Activated CD4-positive, alpha-beta memory T cell treated with anti-CD3 and anti-CD28 coated beads, Interleukin-2, amount 10 ng/mL, durations not matched to agents 7 days and 5 days (primary cell): ENCODE measurements around the gene AKAP13. TPM values are rescaled to one million over a fixed set of nuclear protein-coding genes. Genes with fewer than 3 reads are reported as not detected.

Experiments used
- CTCF ChIA-PET: fragments of 350-600 bp; sonication (Branson Sonifier 250); formaldehyde crosslinking; loops from one replicate; lab custom pipeline; 2021; ENCODE audit warnings: antibody characterized with exemption, inconsistent platforms; lab: Charles Lee
- POLR2A ChIA-PET: fragments of 350-600 bp; sonication (Branson Sonifier 250); formaldehyde crosslinking; loops from one replicate; lab custom pipeline; 2021; ENCODE audit warnings: antibody characterized with exemption; lab: Charles Lee
- DNase-seq: peaks from one replicate; pipeline ENCODE4 v3.0.0-alpha.2; 2020
- H3K27ac Mint-ChIP-seq: one replicate; pipeline ENCODE4 v1.8.0; 2021; ENCODE audit warnings: mild to moderate bottlenecking, mixed read lengths
- H3K27me3 Mint-ChIP-seq: one replicate; pipeline ENCODE4 v1.8.0; 2021; ENCODE audit warnings: mixed read lengths
- H3K36me3 Mint-ChIP-seq: one replicate; pipeline ENCODE4 v1.8.0; 2021; ENCODE audit warnings: low read depth, mixed read lengths
- H3K4me1 Mint-ChIP-seq: one replicate; pipeline ENCODE4 v1.8.0; 2021; ENCODE audit warnings: mixed read lengths
- H3K4me3 Mint-ChIP-seq: one replicate; pipeline ENCODE4 v1.8.0; 2021; ENCODE audit warnings: mild to moderate bottlenecking, mixed read lengths
- H3K9me3 Mint-ChIP-seq: one replicate; pipeline ENCODE4 v1.8.0; 2021; ENCODE audit warnings: mixed read lengths
- total RNA-seq, 2 experiments: library from RNA; stranded (reverse); gene quantifications; one replicate each; pipeline ENCODE4 v1.2.3, GENCODE V29; 2021

AKAP13 gene
- total RNA-seq, 2 experiments from 2014 or later, result 153 to 170 TPM

DNA sequence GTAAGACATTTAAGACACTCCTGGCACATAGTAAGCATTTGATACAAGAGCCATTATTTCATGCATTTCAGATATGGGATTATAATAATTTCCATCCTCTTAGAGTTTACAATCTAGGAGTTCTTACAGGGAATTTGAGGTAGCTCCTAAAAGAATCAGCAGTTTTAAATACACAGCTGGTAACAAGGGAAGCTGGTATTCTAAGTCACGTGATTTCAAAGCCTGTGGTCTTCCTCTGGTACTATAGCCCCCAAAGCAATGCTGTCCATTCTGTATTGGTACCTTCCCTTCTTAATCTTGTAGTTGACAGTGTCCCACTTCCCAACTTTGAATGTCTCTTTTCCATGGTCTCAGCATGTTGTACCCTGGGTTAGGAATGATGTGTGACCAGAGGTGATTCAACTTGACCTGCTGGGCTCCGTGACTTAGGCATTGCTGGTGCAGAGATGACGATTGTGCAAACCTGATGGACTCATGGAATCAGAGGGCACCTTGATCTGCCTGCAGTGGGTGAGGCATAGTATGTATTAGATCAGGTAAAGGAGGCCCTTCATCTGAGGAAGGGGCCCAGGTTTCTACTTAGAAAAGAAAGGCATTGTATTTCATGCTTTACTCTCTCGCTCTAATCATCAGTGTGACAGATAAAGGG, 122.9 kb downstream of the AKAP13 start:
- no peaks in the 10 kb centered on the region for H3K36me3 Mint-ChIP-seq
- H3K4me3 Mint-ChIP-seq, result no peak overlapping the region
- H3K4me1 Mint-ChIP-seq, result peaks cover 57% of the 10 kb centered on the region
- no peaks in the 10 kb centered on the region for H3K9me3 Mint-ChIP-seq
- POLR2A ChIA-PET, result interaction anchor here (1.2 kb wide), 1 partner anchor 15 kb away, joined by 3 read pairs; no protein-coding TSS in a partner anchor
- H3K27me3 Mint-ChIP-seq, result no peaks in the 10 kb centered on the region
- no peak for DNase-seq
- no peak overlapping the region for H3K27ac Mint-ChIP-seq
- CTCF ChIA-PET, result interaction anchor here (0.7 to 4.6 kb wide), 6 partner anchors 14 to 207 kb away, joined by 3 to 28 read pairs (median 7); no protein-coding TSS in a partner anchor

DNA sequence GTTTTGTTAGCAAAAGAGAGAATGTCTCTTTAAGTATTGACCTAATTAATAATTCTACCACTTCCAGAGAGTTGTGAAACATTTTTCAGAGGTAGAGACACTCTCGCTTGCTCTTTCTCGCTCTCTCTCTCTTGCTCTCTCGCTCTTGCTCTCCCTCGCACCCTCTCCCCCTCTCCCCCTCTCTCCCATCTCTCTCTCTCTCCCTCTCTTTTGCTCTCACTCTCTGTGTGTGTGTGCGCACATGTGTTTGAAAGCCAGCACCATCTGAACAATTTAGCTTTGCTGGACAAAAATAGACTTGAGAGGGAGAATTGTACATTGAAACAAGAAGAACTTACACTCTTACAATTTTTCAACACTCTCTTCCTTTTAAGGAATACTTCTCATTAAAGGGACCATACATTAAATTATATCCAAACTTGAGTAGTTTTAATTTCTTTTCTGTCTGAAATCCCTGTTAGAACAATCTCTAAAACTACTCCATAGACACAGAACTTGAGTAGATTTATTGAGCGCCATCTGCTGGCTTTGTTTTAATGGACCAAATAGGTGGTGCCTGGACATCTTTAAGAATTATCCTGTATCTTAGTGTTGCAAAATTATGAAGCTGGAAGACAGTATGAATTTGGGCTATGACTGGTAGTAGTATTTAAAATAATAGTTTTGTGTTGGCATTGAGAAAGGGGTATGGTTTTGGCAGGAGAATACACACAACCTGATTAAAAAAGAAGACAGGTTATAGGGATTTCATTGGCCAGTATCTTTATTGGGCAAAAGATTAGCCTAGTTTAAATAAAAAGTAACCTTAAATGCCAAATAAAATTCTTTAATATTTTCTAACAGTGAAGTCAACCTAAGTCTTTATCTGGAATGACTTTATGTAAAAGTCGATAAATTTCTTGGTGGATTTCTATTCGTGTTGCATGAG, 124.6 kb downstream of the AKAP13 start:
- no peaks in the 10 kb centered on the region for H3K9me3 Mint-ChIP-seq
- H3K27ac Mint-ChIP-seq, result no peak overlapping the region
- peak; percentile 39 for DNase-seq
- ChIA-PET CTCF (interaction anchor here (0.7 to 4.6 kb wide), 18 partner anchors 12 to 210 kb away, joined by 3 to 28 read pairs (median 4); no protein-coding TSS in a partner anchor), POLR2A (no interaction called here)
- no peak overlapping the region for H3K4me3 Mint-ChIP-seq
- peaks cover 42% of the 10 kb centered on the region for H3K4me1 Mint-ChIP-seq
- peaks cover 5% of the 10 kb centered on the region for H3K36me3 Mint-ChIP-seq
- no peaks in the 10 kb centered on the region for H3K27me3 Mint-ChIP-seq

DNA sequence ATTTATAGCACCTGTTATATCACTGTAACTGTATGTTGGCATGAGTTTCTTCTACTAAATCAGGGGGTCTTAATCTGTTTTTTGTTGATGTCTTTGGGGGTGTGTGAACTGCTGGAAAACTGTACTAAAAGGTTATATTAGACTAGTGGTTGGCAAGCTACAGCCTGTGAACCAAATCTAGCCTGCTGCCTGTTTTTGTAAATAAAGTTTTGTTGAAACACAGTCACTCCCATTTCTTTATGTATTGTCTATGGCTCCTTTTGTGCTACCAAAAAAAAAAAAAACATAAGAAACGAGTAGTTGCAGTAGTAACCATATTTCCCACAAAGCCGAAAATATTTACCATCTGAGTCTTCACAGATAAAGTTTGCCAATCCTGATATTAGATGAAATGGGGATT, 126.7 kb downstream of the AKAP13 start:
- no peak for DNase-seq
- Mint-ChIP-seq H3K36me3 (peaks cover 6% of the 10 kb centered on the region), H3K27ac (no peak overlapping the region), H3K9me3 (no peaks in the 10 kb centered on the region), H3K4me1 (peaks cover 22% of the 10 kb centered on the region), H3K27me3 (no peaks in the 10 kb centered on the region), H3K4me3 (no peak overlapping the region)
- ChIA-PET CTCF (interaction anchor here (0.7 to 4.6 kb wide), 3 partner anchors 18 to 357 kb away, joined by 3 to 28 read pairs (median 4); no protein-coding TSS in a partner anchor), POLR2A (no interaction called here)

DNA sequence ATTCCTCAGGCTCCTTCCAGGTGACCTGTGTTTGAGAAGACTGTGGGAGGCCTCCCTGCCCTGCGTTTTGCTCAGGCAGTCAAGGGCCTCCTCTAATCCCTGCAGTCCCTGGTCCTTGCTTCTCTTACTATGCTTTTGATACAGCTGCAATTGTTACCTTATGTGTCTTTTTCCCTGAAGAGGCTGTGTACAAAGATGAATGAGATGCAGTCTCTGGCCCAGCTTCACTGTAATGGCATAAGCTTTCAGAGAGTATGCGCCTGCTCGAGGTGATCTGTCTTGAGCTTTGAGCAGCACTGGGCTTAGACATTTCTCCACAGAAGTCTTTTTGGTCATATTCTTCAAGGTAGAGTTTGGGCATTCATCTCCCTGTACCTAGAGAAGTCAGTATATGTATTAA, 129.6 kb downstream of the AKAP13 start:
- POLR2A ChIA-PET, result no interaction called here
- peaks cover 7% of the 10 kb centered on the region for H3K4me1 Mint-ChIP-seq

DNA sequence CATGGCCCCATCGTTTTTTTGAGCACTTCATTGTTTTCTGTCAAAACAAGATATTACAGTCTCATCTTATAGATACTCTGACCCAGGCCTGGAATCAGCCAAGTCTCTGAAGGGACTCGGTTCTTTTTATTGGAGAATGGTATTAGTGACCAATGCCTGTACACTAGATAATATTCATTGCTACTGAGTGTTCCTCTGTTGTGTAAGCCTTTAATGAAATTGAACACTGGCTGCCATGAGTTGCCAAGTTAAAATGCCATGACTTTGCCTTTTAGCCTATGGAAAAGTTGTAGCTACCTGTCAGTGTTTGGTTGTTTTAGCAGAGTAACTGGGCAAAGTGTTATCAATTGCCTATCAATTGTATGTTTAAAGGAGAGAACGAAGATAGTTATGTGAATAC, 134.0 kb downstream of the AKAP13 start:
- Mint-ChIP-seq H3K9me3 (no peaks in the 10 kb centered on the region), H3K27me3 (no peaks in the 10 kb centered on the region), H3K27ac (no peak overlapping the region), H3K4me3 (no peak overlapping the region), H3K36me3 (peaks cover 6% of the 10 kb centered on the region), H3K4me1 (peaks cover 2% of the 10 kb centered on the region)
- ChIA-PET POLR2A (no interaction called here), CTCF (no interaction called here)
- DNase-seq, result no peak

More for the DNA sequence above, 129.6 kb downstream of the AKAP13 start:
- H3K36me3 Mint-ChIP-seq, result peaks cover 9% of the 10 kb centered on the region
- DNase-seq, result no peak
- CTCF ChIA-PET, result interaction anchor here (1.3 kb wide), 1 partner anchor 220 kb away, joined by 3 read pairs; no protein-coding TSS in a partner anchor
- H3K4me3 Mint-ChIP-seq, result no peak overlapping the region
- no peaks in the 10 kb centered on the region for H3K9me3 Mint-ChIP-seq
- H3K27me3 Mint-ChIP-seq, result no peaks in the 10 kb centered on the region
- H3K27ac Mint-ChIP-seq, result no peak overlapping the region

DNA sequence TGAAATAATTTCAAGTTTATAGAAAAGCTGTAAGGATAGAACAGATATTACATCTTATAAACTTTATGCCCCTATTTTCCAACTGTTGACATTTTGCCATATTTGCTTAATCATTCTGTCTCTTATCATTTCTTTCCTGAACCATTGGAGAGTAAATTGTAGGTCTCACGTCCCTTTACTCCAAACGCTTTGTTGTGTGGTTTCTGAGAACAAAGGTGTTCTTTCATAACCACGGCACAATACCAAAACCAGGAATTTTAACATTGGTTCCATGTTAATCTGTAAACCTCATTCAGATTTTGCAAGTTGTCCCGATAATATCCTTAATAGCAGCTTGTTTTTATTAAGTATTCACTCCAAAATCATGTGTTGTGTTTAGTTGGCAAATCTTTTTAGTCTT, 134.8 kb downstream of the AKAP13 start:
- Mint-ChIP-seq H3K4me1 (peaks cover 2% of the 10 kb centered on the region), H3K27me3 (no peaks in the 10 kb centered on the region), H3K36me3 (peaks cover 6% of the 10 kb centered on the region), H3K9me3 (no peaks in the 10 kb centered on the region), H3K4me3 (no peak overlapping the region), H3K27ac (no peak overlapping the region)
- ChIA-PET POLR2A (no interaction called here), CTCF (no interaction called here)
- no peak for DNase-seq

DNA sequence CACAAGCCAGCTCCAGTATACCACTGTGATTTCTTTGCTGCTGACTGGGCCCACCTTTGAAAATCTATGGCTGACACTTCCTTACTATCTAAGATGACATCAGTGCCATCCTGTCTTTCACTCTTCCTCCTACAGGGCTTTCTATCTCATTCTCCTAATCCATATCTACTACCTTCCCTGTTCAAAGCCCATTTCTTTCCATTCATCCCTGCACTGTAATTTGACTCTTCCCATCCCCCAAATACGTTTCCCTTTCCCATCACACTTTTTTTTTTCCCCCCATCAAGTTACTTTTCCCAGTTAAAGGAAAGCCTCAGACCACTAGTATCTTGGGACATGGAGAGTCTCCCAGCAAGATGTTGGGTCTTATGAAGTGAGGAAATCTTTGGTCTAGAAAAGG, 136.7 kb downstream of the AKAP13 start:
- ChIA-PET CTCF (interaction anchor here (1.0 kb wide), 1 partner anchor 12 kb away, joined by 3 read pairs; no protein-coding TSS in a partner anchor), POLR2A (no interaction called here)
- Mint-ChIP-seq H3K27me3 (no peaks in the 10 kb centered on the region), H3K36me3 (peaks cover 10% of the 10 kb centered on the region), H3K4me1 (peaks cover 2% of the 10 kb centered on the region), H3K9me3 (no peaks in the 10 kb centered on the region), H3K27ac (no peak overlapping the region), H3K4me3 (no peak overlapping the region)
- no peak for DNase-seq

DNA sequence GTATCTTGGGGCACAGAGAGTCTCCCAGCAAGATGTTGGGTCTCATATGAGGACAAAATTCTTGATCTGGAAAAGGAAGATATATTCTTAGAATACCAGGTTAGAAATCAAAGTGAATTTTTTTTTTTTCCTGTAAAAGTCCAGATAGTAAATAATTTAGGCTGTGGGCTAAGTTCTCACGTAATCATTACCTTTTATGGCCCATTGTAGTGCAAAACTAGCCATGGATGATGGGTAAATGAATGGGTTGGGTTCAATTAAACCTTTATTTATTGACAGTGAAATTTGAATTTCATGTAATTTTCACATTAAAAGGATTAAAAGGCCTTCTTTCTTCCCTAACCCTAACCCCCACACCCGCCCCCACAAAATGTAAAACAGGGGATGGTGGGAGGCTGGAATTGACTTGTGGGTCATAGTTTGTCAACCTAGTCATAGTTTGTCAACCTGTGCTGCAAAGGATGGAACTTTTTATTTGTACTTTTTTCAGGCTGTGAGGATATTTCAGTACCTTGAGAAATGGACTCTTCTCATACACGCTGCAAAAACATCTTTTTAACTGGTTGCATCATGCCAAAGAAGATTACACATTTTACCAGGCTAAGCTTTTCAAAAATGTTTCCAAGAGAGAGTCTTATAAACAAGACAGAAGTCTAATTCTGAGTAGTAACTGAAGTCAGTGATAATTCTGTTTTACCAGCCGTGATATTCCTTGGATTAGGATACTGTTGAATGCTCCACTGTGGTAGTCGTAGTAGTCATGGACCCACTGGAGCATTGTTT, 138.8 kb downstream of the AKAP13 start:
- H3K36me3 Mint-ChIP-seq, result peaks cover 19% of the 10 kb centered on the region
- H3K27me3 Mint-ChIP-seq, result no peaks in the 10 kb centered on the region
- H3K27ac Mint-ChIP-seq, result no peak overlapping the region
- ChIA-PET POLR2A (no interaction called here), CTCF (no interaction called here)
- peaks cover 9% of the 10 kb centered on the region for H3K4me1 Mint-ChIP-seq
- no peak for DNase-seq
- no peak overlapping the region for H3K4me3 Mint-ChIP-seq
- no peaks in the 10 kb centered on the region for H3K9me3 Mint-ChIP-seq

DNA sequence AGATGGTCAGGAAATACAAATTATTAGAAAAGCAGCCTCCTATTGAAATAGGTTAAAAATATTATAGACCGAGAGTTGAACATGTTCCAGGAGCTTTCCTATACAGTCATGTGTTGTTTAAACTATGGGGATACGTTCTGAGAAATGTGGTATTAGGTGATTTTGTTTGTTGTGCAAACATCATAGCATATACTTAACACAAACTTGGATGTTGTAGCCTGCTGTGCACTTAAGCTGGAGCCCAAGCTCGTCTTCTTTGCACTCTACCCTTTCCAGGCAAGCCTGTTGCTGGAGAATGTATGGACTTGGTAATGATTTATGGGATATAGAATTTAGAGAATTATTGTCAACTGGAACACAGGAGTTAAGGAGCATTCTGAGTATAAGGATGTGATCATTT, 140.2 kb downstream of the AKAP13 start:
- POLR2A ChIA-PET, result no interaction called here
- Mint-ChIP-seq H3K4me1 (peaks cover 13% of the 10 kb centered on the region), H3K4me3 (no peak overlapping the region), H3K9me3 (no peaks in the 10 kb centered on the region), H3K27me3 (no peaks in the 10 kb centered on the region), H3K27ac (no peak overlapping the region), H3K36me3 (peaks cover 23% of the 10 kb centered on the region)
- no peak for DNase-seq
- CTCF ChIA-PET, result no interaction called here

DNA sequence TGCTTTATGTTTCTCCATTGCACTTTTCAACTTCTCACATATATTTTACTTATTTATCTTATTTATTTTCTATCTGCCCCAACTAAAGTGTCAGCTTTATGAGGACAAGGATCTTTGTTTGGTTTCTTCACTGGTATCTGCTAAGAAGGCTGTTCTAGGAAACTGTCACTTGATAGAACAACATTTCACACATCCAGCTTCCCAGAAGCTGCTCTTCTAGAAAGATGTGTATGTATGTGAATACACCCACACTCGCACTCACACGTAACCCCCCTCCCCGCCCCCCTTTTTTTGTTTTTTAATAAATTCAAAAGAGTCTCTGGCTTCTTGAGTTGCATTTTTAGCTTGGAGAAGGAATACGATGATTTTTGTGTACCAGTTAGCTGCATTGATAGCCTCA, 143.1 kb downstream of the AKAP13 start:
- CTCF ChIA-PET, result interaction anchor here (0.6 to 1.3 kb wide), 3 partner anchors 53 to 963 kb away, joined by 3 to 4 read pairs (median 3); no protein-coding TSS in a partner anchor
- H3K27me3 Mint-ChIP-seq, result no peaks in the 10 kb centered on the region
- no peak overlapping the region for H3K4me3 Mint-ChIP-seq
- H3K9me3 Mint-ChIP-seq, result no peaks in the 10 kb centered on the region
- peaks cover 38% of the 10 kb centered on the region for H3K36me3 Mint-ChIP-seq
- DNase-seq, result no peak
- H3K27ac Mint-ChIP-seq, result no peak overlapping the region
- peaks cover 15% of the 10 kb centered on the region for H3K4me1 Mint-ChIP-seq
- POLR2A ChIA-PET, result interaction anchor here (0.9 kb wide), 1 partner anchor 316 kb away, joined by 3 read pairs; no protein-coding TSS in a partner anchor

DNA sequence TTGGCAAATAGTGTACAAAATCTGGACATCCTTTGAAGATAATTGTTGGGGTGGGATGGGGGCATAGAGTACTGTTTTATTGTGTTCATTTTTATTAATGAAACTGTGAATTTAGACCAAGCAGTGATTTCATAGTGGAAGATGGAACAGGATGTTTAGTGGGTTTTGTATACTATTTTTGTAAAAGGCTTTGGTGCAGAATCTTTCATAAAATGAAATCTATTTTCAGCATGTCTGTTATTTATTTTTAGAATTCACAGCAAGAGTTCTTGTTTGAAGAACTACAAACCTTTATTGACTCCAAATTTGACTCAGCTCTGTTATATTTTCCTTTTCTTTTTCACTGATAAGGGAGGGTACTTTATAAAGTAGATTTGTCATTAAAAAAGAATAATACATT, 145.4 kb downstream of the AKAP13 start:
- Mint-ChIP-seq H3K36me3 (peaks cover 48% of the 10 kb centered on the region), H3K4me3 (no peak overlapping the region), H3K27me3 (no peaks in the 10 kb centered on the region), H3K4me1 (peaks cover 15% of the 10 kb centered on the region), H3K27ac (no peak overlapping the region), H3K9me3 (no peaks in the 10 kb centered on the region)
- ChIA-PET POLR2A (interaction anchor here (0.6 kb wide), 1 partner anchor 236 kb away, joined by 3 read pairs; no protein-coding TSS in a partner anchor), CTCF (interaction anchor here (1.0 kb wide), 1 partner anchor 21 kb away, joined by 3 read pairs; no protein-coding TSS in a partner anchor)
- DNase-seq, result no peak

DNA sequence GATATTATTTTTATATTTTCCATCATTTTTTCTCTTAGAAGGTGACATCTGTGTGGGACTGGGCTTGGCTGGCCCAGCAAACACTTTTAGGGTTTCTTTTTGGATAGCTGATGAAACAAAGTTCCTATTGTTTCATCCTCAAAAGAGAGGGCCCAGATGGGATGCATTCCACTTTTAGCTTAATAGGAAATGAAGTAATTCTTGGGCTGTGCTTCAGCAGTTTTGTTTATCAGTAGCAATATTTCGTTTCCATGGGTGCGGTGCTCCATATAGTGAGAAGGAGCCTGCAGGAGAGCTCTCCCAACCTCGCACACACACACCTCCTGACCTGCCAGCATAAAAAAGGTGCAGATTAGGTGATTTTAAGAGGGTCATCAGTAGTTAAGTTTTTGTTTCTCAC, 147.5 kb downstream of the AKAP13 start:
- Mint-ChIP-seq H3K36me3 (peaks cover 41% of the 10 kb centered on the region), H3K4me3 (no peak overlapping the region), H3K4me1 (peaks cover 18% of the 10 kb centered on the region), H3K27me3 (no peaks in the 10 kb centered on the region), H3K9me3 (no peaks in the 10 kb centered on the region), H3K27ac (no peak overlapping the region)
- DNase-seq, result no peak
- CTCF ChIA-PET, result interaction anchor here (1.1 kb wide), 1 partner anchor 22 kb away, joined by 4 read pairs; no protein-coding TSS in a partner anchor
- POLR2A ChIA-PET, result no interaction called here
